ENCODE data around the gene VPS33B.

GRCh38 chr15:90979582-90979981, 42.8 kb downstream of the VPS33B start:
- TF ChIP-seq POLR2A (IDR thresholded peaks at IDR 0.05), result no peak
- TF ChIP-seq CTCF (IDR thresholded peaks at IDR 0.05 in 4 of 5, conservative IDR thresholded peaks at IDR 0.05 in 1 of 5), result no peak
